Transverse colon (tissue), 4 donors: ENCODE measurements around the gene PRPF8. TPM values are rescaled to one million over a fixed set of nuclear protein-coding genes. Genes with fewer than 3 reads are reported as not detected.
"Not testable (repeated sequence)": the region's sequence is repeated elsewhere in the genome, so short reads cannot be mapped to it uniquely, and the experiment has no call there.

ENCODE experiments used
- DNase-seq: peaks from one replicate; pipeline ENCODE4 v3.0.0-alpha.2; 2019
- H3K27ac ChIP-seq, 4 donors: fragments of 200-600 bp; sonication (generic); 2 replicates each; pipeline ENCODE4 v1.5.1; 2016 to 2018; ENCODE audit warnings: inconsistent platforms in 4 of 4
- H3K27me3 ChIP-seq: fragments of 200-600 bp; sonication (generic); 2 replicates; pipeline ENCODE4 v1.5.1; 2017; ENCODE audit warnings: inconsistent platforms
- H3K36me3 ChIP-seq, 4 donors: fragments of 200-600 bp; sonication (generic); 2 replicates each; pipeline ENCODE4 v1.5.1; 2017 to 2019; ENCODE audit warnings: inconsistent platforms in 4 of 4
- H3K4me1 ChIP-seq, 4 donors: fragments of 200-600 bp; sonication (generic); 2 replicates each; pipeline ENCODE4 v1.5.1; 2017 to 2020; ENCODE audit warnings: inconsistent platforms in 4 of 4
- H3K4me3 ChIP-seq, 4 donors: fragments of 200-600 bp; sonication (generic); 1 replicate in 1 of 4; 2 replicates in 3 of 4; pipeline versions ENCODE4 v1.5.1 to v1.6.1; 2017 to 2019; ENCODE audit warnings: inconsistent platforms in 4 of 4
- H3K9me3 ChIP-seq, 2 donors: fragments of 200-600 bp; sonication (generic); 2 replicates each; pipeline ENCODE4 v1.5.1; 2017 to 2019; ENCODE audit warnings: inconsistent platforms in 2 of 2
- EP300 ChIP-seq: sonication (generic); formaldehyde crosslinking; IDR thresholded peaks from one replicate; pipeline ENCODE4 v1.6.1; 2017; ENCODE audit warnings: antibody characterized with exemption, low read depth
- POLR2A ChIP-seq: fragments of 450-650 bp; IDR thresholded peaks from one replicate; pipeline ENCODE4 v1.6.1; 2016; ENCODE audit warnings: antibody characterized with exemption, mild to moderate bottlenecking, moderate library complexity
- POLR2AphosphoS5 ChIP-seq, 3 donors: sonication (generic); formaldehyde crosslinking; IDR thresholded peaks; one replicate each; pipeline ENCODE4 v1.6.1; 2016; ENCODE audit warnings: antibody characterized with exemption in 3 of 3
- WGBS, 2 donors: methylation state at CpG; one replicate each; pipeline ENCODE4 v1.1.5; 2018; ENCODE audit warnings: low coverage in 1 of 2; 5-methylcytosine and 5-hydroxymethylcytosine counted together
- in situ Hi-C, 4 donors: fragments of 200-750 bp; cut with MboI; loops; one replicate each; pipeline versions ENCODE4 v1.15.0 to v1.15.1; 2017; ENCODE audit warnings: low sequenced_read_pairs in 3 of 4, low pct_ligation_motif_present in 1 of 4, low pct_unique_long_range_greater_than_20kb in 1 of 4
- intact Hi-C: fragments of 100-400 bp; cut with DNase I; formaldehyde crosslinking; loops from one replicate; pipeline ENCODE4 v1.15.1; 2023; ENCODE audit warnings: low total_unique reads
- total RNA-seq, 4 donors: library from RNA; depleted of rRNA; stranded (reverse); fragments of >200 nt; gene quantifications; one replicate each; pipeline ENCODE4 v1.1.0, GENCODE V29; 2016
- TF ChIP-seq, protein P1 (sequence below), 5 experiments: fragments of 200-600 bp in 3 of 5; fragments of 450-650 bp in 2 of 5; sonication (generic) in 3 of 5; IDR thresholded peaks; 1 replicate in 2 of 5; 2 replicates in 3 of 5; pipeline ENCODE4 v1.5.1; 2016 to 2017; ENCODE audit warnings: antibody characterized with exemption in 5 of 5, inconsistent platforms in 3 of 5, mild to moderate bottlenecking in 2 of 5, moderate library complexity in 1 of 5

PRPF8 gene
- total RNA-seq, 4 donors from 2014 or later = 155 to 410 (median 169) TPM

DNA sequence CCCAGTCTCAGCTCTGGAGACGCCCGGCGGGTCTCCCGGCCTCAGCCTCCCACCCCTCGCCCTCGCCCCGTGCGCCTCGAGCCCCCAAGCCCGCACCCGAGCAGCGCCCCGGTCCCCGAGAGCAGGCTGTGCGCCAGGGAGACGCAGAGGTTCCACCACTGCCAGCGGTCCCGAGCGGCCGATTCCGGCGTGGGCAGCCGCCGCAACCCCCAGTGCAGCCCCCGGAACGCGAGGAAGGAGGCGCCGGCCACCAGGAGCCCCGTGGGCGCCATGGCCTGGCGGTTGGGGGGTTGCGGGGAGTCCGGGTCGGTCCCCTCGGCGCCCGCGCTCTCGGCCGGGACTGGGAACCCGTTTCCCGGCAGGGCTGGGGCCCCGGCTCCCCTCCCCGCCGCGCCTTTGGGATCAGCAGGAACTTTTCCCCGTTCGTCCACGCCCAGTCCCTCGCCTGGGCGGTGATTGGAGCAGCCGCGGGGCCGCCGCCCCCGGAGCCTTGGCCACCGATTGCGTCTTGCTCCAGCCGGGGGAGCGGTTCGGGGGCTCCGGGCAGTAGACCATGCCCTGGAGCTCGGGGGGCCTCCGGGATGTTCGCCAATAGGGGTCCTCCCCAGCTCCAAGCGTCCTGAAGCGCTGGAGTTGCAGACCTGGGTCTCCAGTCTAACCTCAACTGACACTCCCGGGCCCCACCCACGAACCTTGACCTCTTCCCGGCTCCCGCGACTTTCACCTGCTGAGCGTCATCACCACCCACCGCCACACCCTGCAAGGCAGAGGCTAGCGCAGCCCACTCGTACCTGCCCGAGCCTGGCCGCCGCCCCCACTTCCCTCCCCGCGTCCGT lies 25.5 kb upstream of the PRPF8 start, which contains the start of gene TLCD2:
TLCD2 (minus strand) TSS at position 407 of the 836 bp plus-strand sequence; CDS start at position 272, 135 bp downstream.
- Histone ChIP-seq H3K36me3 (peaks cover 0 to 8% (median 4%) of the 10 kb centered on the region in 4 donors), H3K9me3 (no peaks in the 10 kb centered on the region), H3K4me3 (peak within 1 kb of the TSS; percentile 60 to 88 (median 82)), H3K4me1 (peaks cover 20 to 51% (median 35%) of the 10 kb centered on the region in 4 donors), H3K27ac (peak within 1 kb of the TSS; percentile 95 to 99 (median 98)), H3K27me3 (no peaks in the 10 kb centered on the region)
- in situ Hi-C loops (loop anchor here in 2 of 4 donors (25.0 kb wide), 2 partner anchors 102 to 327 kb away; partner anchors contain the start of genes DPH1 (in 1 of the 2), OVCA2 (in 1 of the 2) and RTN4RL1 (in 1 of the 2)), intact Hi-C loops (loop anchor here (10.0 kb wide), 1 partner anchor 55 kb away; no protein-coding TSS in a partner anchor)
- WGBS, 2 donors = 6% methylated on average over 57 of the region's 83 CpGs; no CpG with 5 or more reads in 1 of the 2 donors
- TF ChIP-seq EP300 (no peak), POLR2AphosphoS5 (IDR thresholded peaks at IDR 0.05) (peak; percentile 80 to 92 (median 85)), POLR2A (peak; percentile 95)
- TF ChIP-seq, protein P1, sequence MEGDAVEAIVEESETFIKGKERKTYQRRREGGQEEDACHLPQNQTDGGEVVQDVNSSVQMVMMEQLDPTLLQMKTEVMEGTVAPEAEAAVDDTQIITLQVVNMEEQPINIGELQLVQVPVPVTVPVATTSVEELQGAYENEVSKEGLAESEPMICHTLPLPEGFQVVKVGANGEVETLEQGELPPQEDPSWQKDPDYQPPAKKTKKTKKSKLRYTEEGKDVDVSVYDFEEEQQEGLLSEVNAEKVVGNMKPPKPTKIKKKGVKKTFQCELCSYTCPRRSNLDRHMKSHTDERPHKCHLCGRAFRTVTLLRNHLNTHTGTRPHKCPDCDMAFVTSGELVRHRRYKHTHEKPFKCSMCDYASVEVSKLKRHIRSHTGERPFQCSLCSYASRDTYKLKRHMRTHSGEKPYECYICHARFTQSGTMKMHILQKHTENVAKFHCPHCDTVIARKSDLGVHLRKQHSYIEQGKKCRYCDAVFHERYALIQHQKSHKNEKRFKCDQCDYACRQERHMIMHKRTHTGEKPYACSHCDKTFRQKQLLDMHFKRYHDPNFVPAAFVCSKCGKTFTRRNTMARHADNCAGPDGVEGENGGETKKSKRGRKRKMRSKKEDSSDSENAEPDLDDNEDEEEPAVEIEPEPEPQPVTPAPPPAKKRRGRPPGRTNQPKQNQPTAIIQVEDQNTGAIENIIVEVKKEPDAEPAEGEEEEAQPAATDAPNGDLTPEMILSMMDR (IDR thresholded peaks at IDR 0.05) = no peak
- peak; percentile 94 for DNase-seq

DNA sequence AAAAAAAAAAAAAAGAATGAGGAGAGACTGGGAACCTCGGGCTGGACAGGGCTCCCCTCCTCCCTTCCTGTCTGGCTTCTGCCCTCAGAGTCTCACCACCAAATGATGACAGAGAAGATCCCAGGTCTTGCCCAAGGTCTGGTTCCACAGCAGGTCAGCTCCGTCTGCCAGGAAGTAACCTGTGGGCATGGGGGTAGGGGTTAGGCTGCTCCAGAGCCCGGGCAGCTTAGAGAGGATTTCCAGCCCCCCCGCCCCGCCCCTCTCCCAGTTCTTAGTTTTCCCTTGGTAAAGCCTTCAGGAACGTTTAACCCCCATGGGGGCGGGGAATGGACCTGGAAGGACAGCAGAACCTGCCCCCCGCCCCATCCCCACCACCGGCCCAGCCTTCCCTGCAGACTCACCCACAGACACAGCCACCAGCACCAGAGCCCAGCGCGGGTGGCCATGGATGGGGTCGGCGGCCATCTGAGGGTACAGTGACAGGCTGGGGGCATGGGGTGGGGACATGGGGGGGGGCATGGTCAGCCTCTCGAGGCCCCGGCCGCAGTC lies 24.8 kb upstream of the PRPF8 start:
- DNase-seq = no peak
- Histone ChIP-seq H3K36me3 (peaks cover 0 to 8% (median 4%) of the 10 kb centered on the region in 4 donors), H3K4me1 (peaks cover 20 to 46% (median 35%) of the 10 kb centered on the region in 4 donors), H3K27me3 (no peaks in the 10 kb centered on the region), H3K9me3 (no peaks in the 10 kb centered on the region), H3K27ac (peak overlapping the region; percentile 95 to 99 (median 98)), H3K4me3 (peak overlapping the region; percentile 60 to 88 (median 82))
- 9% methylated on average over 12 of the region's 16 CpGs; no CpG with 5 or more reads in 1 of the 2 donors for WGBS, 2 donors
- TF ChIP-seq EP300 (no peak), POLR2AphosphoS5 (IDR thresholded peaks at IDR 0.05) (peak in 1 of 3 donors; percentile 38)
- intact Hi-C loops = no loop called here
- in situ Hi-C loops = loop anchor here in 2 of 4 donors (25.0 kb wide), 2 partner anchors 103 to 328 kb away; partner anchors contain the start of genes DPH1 (in 1 of the 2), OVCA2 (in 1 of the 2) and RTN4RL1 (in 1 of the 2)

DNA sequence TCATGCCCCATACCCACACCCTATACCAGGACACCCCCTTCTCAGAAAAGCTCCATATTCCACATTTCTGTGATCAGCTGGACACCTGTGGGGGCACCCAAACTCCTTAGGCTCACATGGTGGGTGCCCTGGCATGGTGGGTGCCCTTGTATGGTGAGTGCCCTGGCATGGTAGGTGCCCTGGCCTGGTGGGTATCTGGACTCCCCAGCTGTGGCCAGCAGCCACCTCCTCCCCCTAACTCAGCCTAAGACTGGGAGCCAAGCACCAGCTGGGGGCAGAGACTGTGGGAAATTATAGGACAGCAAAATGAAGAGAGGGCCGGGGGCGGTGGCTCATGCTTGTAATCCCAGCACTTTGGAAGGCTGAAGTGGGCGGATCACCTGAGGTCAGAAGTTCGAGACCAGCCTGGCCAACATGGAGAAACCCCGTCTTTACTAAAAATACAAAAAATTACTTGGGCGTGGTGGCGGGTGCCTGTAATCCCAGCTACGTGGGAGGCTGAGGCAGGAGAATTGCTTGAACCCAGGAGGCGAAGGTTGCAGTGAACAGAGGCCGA lies 24.2 kb upstream of the PRPF8 start:
- H3K4me1 ChIP-seq = peaks cover 15 to 40% (median 29%) of the 10 kb centered on the region in 4 donors
- H3K27ac ChIP-seq = peak overlapping the region in 1 of 4 donors; percentile 98
- peak overlapping the region in 1 of 4 donors; percentile 85 for H3K4me3 ChIP-seq
- intact Hi-C loops, DNase-seq, H3K9me3 ChIP-seq, H3K36me3 ChIP-seq, H3K27me3 ChIP-seq: not testable (repeated sequence)
- 87 to 92% methylated on average over 6 to 10 of the region's 10 CpGs for WGBS, 2 donors
- in situ Hi-C loops = loop anchor here in 2 of 4 donors (25.0 kb wide), 2 partner anchors 103 to 328 kb away; partner anchors contain the start of genes DPH1 (in 1 of the 2), OVCA2 (in 1 of the 2) and RTN4RL1 (in 1 of the 2)

DNA sequence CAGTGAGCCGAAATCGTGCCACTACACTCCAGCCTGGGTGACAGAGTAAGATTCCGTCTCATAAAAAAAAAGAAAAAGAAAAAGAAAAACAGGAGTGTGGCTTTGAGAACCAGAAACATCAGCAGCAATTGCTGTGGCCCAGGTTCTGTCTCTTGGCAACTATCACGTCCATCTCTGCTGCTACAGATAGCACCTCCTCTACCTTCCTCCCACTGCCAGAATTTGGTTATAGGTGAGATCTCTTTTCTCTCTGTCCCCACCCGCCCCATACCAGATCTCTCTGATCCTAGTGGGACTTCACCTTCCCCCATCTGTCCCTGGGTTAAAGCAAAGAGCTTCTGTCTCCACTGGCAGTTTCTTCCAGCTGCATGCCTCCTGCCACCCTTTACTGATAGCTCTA lies 22.4 kb upstream of the PRPF8 start:
- H3K36me3 ChIP-seq = peaks cover 0 to 5% (median under 1%) of the 10 kb centered on the region in 4 donors
- DNase-seq = no peak
- H3K4me1 ChIP-seq = peaks cover 7 to 26% (median 17%) of the 10 kb centered on the region in 4 donors
- H3K27ac ChIP-seq = no peak overlapping the region
- H3K27me3 ChIP-seq = no peaks in the 10 kb centered on the region
- no peaks in the 10 kb centered on the region for H3K9me3 ChIP-seq
- in situ Hi-C loops (loop anchor here in 2 of 4 donors (25.0 kb wide), 2 partner anchors 105 to 330 kb away; partner anchors contain the start of genes DPH1 (in 1 of the 2), OVCA2 (in 1 of the 2) and RTN4RL1 (in 1 of the 2)), intact Hi-C loops (no loop called here)
- WGBS, 2 donors = 71 to 85% methylated on average over 1 to 5 of the region's 5 CpGs
- no peak overlapping the region for H3K4me3 ChIP-seq
- no peak for TF ChIP-seq EP300
- no peak for TF ChIP-seq POLR2AphosphoS5 (IDR thresholded peaks at IDR 0.05)
- no peak for TF ChIP-seq POLR2A
- TF ChIP-seq, protein P1 (IDR thresholded peaks at IDR 0.05) = no peak
